Trophoblast cell (in vitro differentiated cells and primary cell): ENCODE results near the gene NKAIN4.

Source experiments
- DNase-seq, 2 donors: peaks; one replicate each; pipeline ENCODE4 v3.0.0-alpha.2; 2016
- H2AFZ ChIP-seq: 2 replicates; pipeline ENCODE4 v1.6.1; 2013; ENCODE audit warnings: low read length, moderate library complexity, mild to moderate bottlenecking; ENCODE audit not compliant: insufficient read depth, poor library complexity
- H2AK5ac ChIP-seq: 2 replicates; pipeline ENCODE4 v1.6.1; 2013; ENCODE audit warnings: mild to moderate bottlenecking, low read length
- H2BK120ac ChIP-seq: 2 replicates; pipeline ENCODE4 v1.6.1; 2013; ENCODE audit warnings: low read length, mild to moderate bottlenecking, moderate library complexity; ENCODE audit not compliant: insufficient read depth, poor library complexity
- H2BK12ac ChIP-seq: 2 replicates; pipeline ENCODE4 v1.6.1; 2013; ENCODE audit warnings: mild to moderate bottlenecking, low read length, moderate library complexity
- H2BK5ac ChIP-seq: 2 replicates; pipeline ENCODE4 v1.6.1; 2013; ENCODE audit warnings: low read length, low read depth, moderate library complexity, mild to moderate bottlenecking; ENCODE audit not compliant: poor library complexity
- H3K14ac ChIP-seq: 2 replicates; pipeline ENCODE4 v1.6.1; 2013; ENCODE audit warnings: mild to moderate bottlenecking, low read length
- H3K18ac ChIP-seq: 2 replicates; pipeline ENCODE4 v1.6.1; 2013; ENCODE audit warnings: mild to moderate bottlenecking, low read length
- H3K23ac ChIP-seq: 2 replicates; pipeline ENCODE4 v1.6.1; 2013; ENCODE audit warnings: low read length
- H3K27ac ChIP-seq: 2 replicates; pipeline ENCODE4 v1.5.1; 2013; ENCODE audit warnings: low read depth, mild to moderate bottlenecking, inconsistent platforms, low read length, moderate library complexity
- H3K27me3 ChIP-seq: 2 replicates; pipeline ENCODE4 v1.6.1; 2013; ENCODE audit warnings: inconsistent platforms, mild to moderate bottlenecking, low read length, moderate library complexity; ENCODE audit not compliant: insufficient read depth
- H3K36me3 ChIP-seq, 2 experiments: 1 replicate in 1 of 2; 2 replicates in 1 of 2; pipeline ENCODE4 v1.6.1; 2013; ENCODE audit warnings: low read length in 2 of 2, mild to moderate bottlenecking in 2 of 2, moderate library complexity in 1 of 2; ENCODE audit not compliant: insufficient read depth in 2 of 2, control insufficient read depth in 1 of 2
- H3K4ac ChIP-seq: 2 replicates; pipeline ENCODE4 v1.6.1; 2013; ENCODE audit warnings: low read depth, mild to moderate bottlenecking, low read length, moderate library complexity
- H3K4me1 ChIP-seq, 2 experiments: 1 replicate in 1 of 2; 2 replicates in 1 of 2; pipeline ENCODE4 v1.6.1; 2013; ENCODE audit warnings: low read length in 2 of 2, mild to moderate bottlenecking in 2 of 2, moderate library complexity in 1 of 2; ENCODE audit not compliant: insufficient read depth in 2 of 2, control insufficient read depth in 1 of 2
- H3K4me2 ChIP-seq: 2 replicates; pipeline ENCODE4 v1.6.1; 2013; ENCODE audit warnings: inconsistent platforms, mild to moderate bottlenecking, low read length, moderate library complexity
- H3K4me3 ChIP-seq: 2 replicates; pipeline ENCODE4 v1.5.1; 2013; ENCODE audit warnings: mild to moderate bottlenecking, low read depth, low read length, inconsistent platforms
- H3K79me1 ChIP-seq: one replicate; pipeline ENCODE4 v1.6.1; 2013; ENCODE audit warnings: low read length
- H3K79me2 ChIP-seq: 2 replicates; pipeline ENCODE4 v1.6.1; 2013; ENCODE audit warnings: low read length, mild to moderate bottlenecking; ENCODE audit not compliant: control insufficient read depth, insufficient read depth, poor library complexity
- H3K9ac ChIP-seq: 2 replicates; pipeline ENCODE4 v1.6.1; 2013; ENCODE audit warnings: mild to moderate bottlenecking, low read length
- H3K9me3 ChIP-seq: 2 replicates; pipeline ENCODE4 v1.6.1; 2013; ENCODE audit warnings: low read depth, mild to moderate bottlenecking, control low read depth, inconsistent platforms, low read length; ENCODE audit not compliant: insufficient read depth
- H4K12ac ChIP-seq: 2 replicates; pipeline ENCODE4 v1.6.1; 2013; ENCODE audit warnings: low read depth, mild to moderate bottlenecking, low read length, moderate library complexity
- H4K8ac ChIP-seq: 2 replicates; pipeline ENCODE4 v1.6.1; 2013; ENCODE audit warnings: low read depth, mild to moderate bottlenecking, low read length, moderate library complexity
- H4K91ac ChIP-seq: one replicate; pipeline ENCODE4 v1.6.1; 2013; ENCODE audit warnings: low read depth, mild to moderate bottlenecking, low read length, moderate library complexity
- WGBS: extraction: QIAGEN DNeasy Blood & Tissue Kit; methylation state at CpG from one replicate; pipeline ENCODE4 v1.1.7; 2013; ENCODE audit warnings: missing lambda C conversion rate; ENCODE audit not compliant: insufficient read length, insufficient coverage; ENCODE audit errors: extremely low coverage; 5-methylcytosine and 5-hydroxymethylcytosine counted together

NKAIN4 gene

GRCh38 chr20:63235399-63235983 is 18.8 kb downstream of the NKAIN4 start, which contains the start of gene BIRC7:
BIRC7 (plus strand) TSS chr20:63235905; CDS start chr20:63236097, 192 bp downstream.
- H3K79me2 ChIP-seq = peaks cover 17% of the 10 kb centered on the region
- H3K36me3 ChIP-seq = no peaks in the 10 kb centered on the region
- H3K27ac ChIP-seq = peak within 1 kb of the TSS; percentile 100
- H4K8ac ChIP-seq = peak within 1 kb of the TSS; percentile 69
- no CpG with 5 or more reads among the region's 17 CpGs for WGBS
- peak within 1 kb of the TSS; percentile 83 for H3K18ac ChIP-seq
- peaks cover 55 to 56% of the 10 kb centered on the region in 2 experiments for H3K4me1 ChIP-seq
- peak within 1 kb of the TSS; percentile 100 for H4K91ac ChIP-seq
- no peaks in the 10 kb centered on the region for H3K27me3 ChIP-seq
- H2AK5ac ChIP-seq = peak within 1 kb of the TSS; percentile 92
- H3K9ac ChIP-seq = no peak within 1 kb of the TSS
- H2BK12ac ChIP-seq = peak within 1 kb of the TSS; percentile 94
- peak within 1 kb of the TSS; percentile 93 for H3K14ac ChIP-seq
- peaks cover 60% of the 10 kb centered on the region for H3K79me1 ChIP-seq
- no peak within 1 kb of the TSS for H3K23ac ChIP-seq
- H3K9me3 ChIP-seq = no peaks in the 10 kb centered on the region
- H3K4me3 ChIP-seq = no peak within 1 kb of the TSS
- H4K12ac ChIP-seq = peak within 1 kb of the TSS; percentile 25
- DNase-seq = no peak
- peak within 1 kb of the TSS; percentile 92 for H2BK120ac ChIP-seq
- H2AFZ ChIP-seq = peak within 1 kb of the TSS; percentile 47
- peak within 1 kb of the TSS; percentile 100 for H2BK5ac ChIP-seq
- H3K4ac ChIP-seq = peak within 1 kb of the TSS; percentile 68
- H3K4me2 ChIP-seq = peak within 1 kb of the TSS; percentile 6

- peak overlapping the region; percentile 91 for H2BK120ac ChIP-seq
- WGBS = no CpG with 5 or more reads among the region's 20 CpGs
- H2BK12ac ChIP-seq = peak overlapping the region; percentile 99
- peak overlapping the region; percentile 74 for H2AK5ac ChIP-seq
- H3K36me3 ChIP-seq = no peaks in the 10 kb centered on the region
- peak overlapping the region; percentile 47 for H2AFZ ChIP-seq
- H3K4ac ChIP-seq = peak overlapping the region; percentile 83
- peak overlapping the region; percentile 93 for H3K14ac ChIP-seq
- H3K23ac ChIP-seq = no peak overlapping the region
- peak overlapping the region; percentile 100 for H3K27ac ChIP-seq
- H4K12ac ChIP-seq = peak overlapping the region; percentile 25
- H3K79me2 ChIP-seq = peaks cover 19% of the 10 kb centered on the region
- H4K91ac ChIP-seq = peak overlapping the region; percentile 100
- H2BK5ac ChIP-seq = peak overlapping the region; percentile 100
- peaks cover 65% of the 10 kb centered on the region for H3K79me1 ChIP-seq
- peak overlapping the region; percentile 83 for H3K18ac ChIP-seq
- peak overlapping the region; percentile 73 for H4K8ac ChIP-seq
- DNase-seq = peak; percentile 62 to 80
- H3K4me3 ChIP-seq = no peak overlapping the region
- H3K4me2 ChIP-seq = no peak overlapping the region
- H3K27me3 ChIP-seq = no peaks in the 10 kb centered on the region
- peaks cover 61 to 62% of the 10 kb centered on the region in 2 experiments for H3K4me1 ChIP-seq
- H3K9me3 ChIP-seq = no peaks in the 10 kb centered on the region
- no peak overlapping the region for H3K9ac ChIP-seq
Observed at GRCh38 chr20:63234693-63235398, 19.4 kb downstream of the NKAIN4 start.

GRCh38 chr20:63233924-63234323 is 20.3 kb downstream of the NKAIN4 start:
- no peak for DNase-seq
- Histone ChIP-seq H2AFZ (peak overlapping the region; percentile 78), H2BK12ac (peak overlapping the region; percentile 99), H3K9ac (peak overlapping the region; percentile 8), H2AK5ac (peak overlapping the region; percentile 74), H3K4me1 (peaks cover 68 to 69% of the 10 kb centered on the region in 2 experiments), H3K4me3 (no peak overlapping the region), H3K18ac (peak overlapping the region; percentile 93), H3K23ac (no peak overlapping the region), H3K79me2 (peaks cover 23% of the 10 kb centered on the region), H4K8ac (peak overlapping the region; percentile 73), H3K36me3 (no peaks in the 10 kb centered on the region), H4K91ac (peak overlapping the region; percentile 100), H2BK120ac (peak overlapping the region; percentile 91), H3K27me3 (no peaks in the 10 kb centered on the region), H3K14ac (peak overlapping the region; percentile 89), H3K4me2 (no peak overlapping the region), H2BK5ac (peak overlapping the region; percentile 100), H3K4ac (peak overlapping the region; percentile 83), H3K27ac (peak overlapping the region; percentile 100), H4K12ac (peak overlapping the region; percentile 28), H3K9me3 (no peaks in the 10 kb centered on the region), H3K79me1 (peaks cover 73% of the 10 kb centered on the region)
- WGBS = no CpG with 5 or more reads among the region's 17 CpGs

GRCh38 chr20:63233061-63233344 is 21.3 kb downstream of the NKAIN4 start:
- Histone ChIP-seq H3K23ac (no peak overlapping the region), H3K4me2 (peak overlapping the region; percentile 13), H3K14ac (peak overlapping the region; percentile 94), H3K4ac (peak overlapping the region; percentile 87), H3K18ac (peak overlapping the region; percentile 93), H3K4me1 (peaks cover 74 to 75% of the 10 kb centered on the region in 2 experiments), H3K27me3 (no peaks in the 10 kb centered on the region), H4K12ac (peak overlapping the region; percentile 82), H2BK120ac (peak overlapping the region; percentile 91), H4K91ac (peak overlapping the region; percentile 100), H2AFZ (no peak overlapping the region), H3K79me1 (peaks cover 75% of the 10 kb centered on the region), H3K79me2 (peaks cover 23% of the 10 kb centered on the region), H3K4me3 (no peak overlapping the region), H3K27ac (peak overlapping the region; percentile 100), H3K9me3 (no peaks in the 10 kb centered on the region), H4K8ac (peak overlapping the region; percentile 87), H3K9ac (no peak overlapping the region), H3K36me3 (no peaks in the 10 kb centered on the region), H2BK12ac (peak overlapping the region; percentile 91), H2AK5ac (peak overlapping the region; percentile 71), H2BK5ac (peak overlapping the region; percentile 100)
- peak in 1 of 2 donors; percentile 45 for DNase-seq
- WGBS = no CpG with 5 or more reads among the region's 3 CpGs
